ENCODE results near the gene ABLIM3. TPM values are rescaled to one million over a fixed set of nuclear protein-coding genes. Genes with fewer than 3 reads are reported as not detected.

ABLIM3 gene
- polyA plus RNA-seq, 4 donors = 0.94 to 1.4 (median 1.2) TPM

DNA sequence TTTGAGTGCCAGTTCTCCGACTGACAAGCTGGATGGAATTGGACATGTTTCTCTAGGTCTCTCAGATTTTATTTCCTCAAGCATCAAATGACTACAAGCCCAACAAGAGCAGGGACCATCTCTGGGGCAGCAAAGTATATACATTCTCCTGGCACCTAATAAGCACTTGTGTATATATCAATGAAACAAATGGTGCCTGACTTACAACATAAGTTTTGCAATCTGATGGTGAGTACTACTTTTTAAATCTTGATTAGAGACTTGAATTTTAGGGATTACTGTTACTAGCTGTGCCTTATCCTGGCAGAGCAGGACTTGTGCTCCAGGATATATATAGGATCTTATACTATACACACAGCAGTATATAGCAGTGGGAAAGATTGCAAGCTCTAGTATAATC, 8.8 kb upstream of the ABLIM3 start:
- no peak for DNase-seq (ENCODE audit: low read depth in 4 of 4, low spot score in 2 of 4)

DNA sequence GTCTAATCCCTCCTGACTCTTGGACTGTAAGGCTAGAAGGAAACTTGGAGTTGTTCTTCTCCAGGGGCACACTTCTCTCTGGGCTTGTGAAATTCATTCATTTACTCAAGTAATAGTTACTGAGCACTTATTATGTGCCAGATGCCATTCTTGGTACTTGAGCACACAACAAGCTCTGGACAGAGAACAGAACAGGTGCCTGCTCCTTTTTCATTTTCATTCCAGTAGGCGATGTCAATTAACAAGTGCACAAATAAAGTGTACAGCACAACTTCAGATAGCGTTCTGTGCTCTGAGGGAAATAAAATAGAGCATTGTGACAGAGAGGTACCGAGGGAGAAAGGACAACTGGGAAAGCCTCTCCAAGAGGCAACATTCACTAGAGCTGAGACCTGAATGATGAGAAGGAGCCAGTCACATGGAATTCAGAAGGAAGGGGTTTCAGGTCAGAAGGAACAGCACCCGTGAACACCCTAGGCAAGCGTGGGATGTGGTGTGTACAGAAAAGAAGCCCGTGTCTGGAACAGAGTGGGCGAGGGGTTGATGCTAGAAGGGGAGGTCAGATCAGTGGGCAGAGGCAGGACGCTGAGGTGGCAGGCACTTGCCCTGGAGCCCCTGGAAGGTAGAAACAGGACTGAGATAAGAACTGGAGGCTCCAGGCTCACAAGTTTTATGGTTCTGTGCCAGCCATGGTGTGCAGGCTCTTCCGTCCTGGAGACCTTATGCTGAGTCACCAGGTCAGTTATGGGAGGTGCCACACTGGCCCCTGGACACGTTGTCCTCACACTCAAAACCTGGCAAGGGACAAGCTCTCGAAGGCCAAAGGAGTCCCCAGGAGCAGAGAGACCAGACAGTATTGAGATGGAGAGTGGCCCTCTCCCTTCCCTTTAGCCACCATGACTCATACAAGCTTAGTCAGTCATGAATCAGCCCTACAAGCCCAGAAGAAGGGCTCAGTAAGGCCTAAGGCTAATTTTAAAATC, 7.2 kb upstream of the ABLIM3 start:
- DNase-seq (ENCODE audit: low read depth in 4 of 4, low spot score in 2 of 4) = no peak

DNA sequence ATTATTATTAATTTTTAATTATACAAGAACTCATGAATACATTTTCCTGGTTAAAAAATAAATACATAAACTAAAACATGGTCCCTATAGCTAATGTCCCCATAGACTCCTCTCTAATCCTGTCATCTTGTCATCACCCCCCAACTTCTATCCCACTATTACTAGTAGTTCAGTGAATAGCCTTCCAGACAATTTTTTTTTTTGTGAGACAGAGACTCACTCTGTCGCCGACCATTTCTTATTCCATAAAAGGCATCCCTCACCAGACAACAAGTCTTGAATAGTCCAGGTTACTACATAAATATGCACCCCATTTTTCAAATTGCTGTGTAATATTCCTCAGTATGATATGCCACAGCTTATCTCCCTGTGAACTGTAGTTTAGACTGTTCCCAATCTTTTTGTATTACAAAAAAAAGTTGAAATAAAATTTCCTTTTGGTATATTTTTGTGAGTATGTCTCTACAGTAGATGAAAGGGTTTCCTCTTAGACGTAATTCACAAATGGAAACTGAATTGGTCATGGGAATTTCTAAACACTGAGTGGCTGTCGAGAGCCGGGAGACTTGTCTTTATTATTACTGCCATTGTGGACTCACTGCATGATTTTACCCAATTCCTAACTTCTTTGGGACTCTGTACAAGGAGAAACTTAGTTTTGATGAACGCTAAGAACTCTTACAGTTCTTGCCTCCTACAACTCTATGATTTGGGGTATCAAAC, 6.4 kb upstream of the ABLIM3 start:
- DNase-seq (ENCODE audit: low read depth in 4 of 4, low spot score in 2 of 4) = no peak

DNA sequence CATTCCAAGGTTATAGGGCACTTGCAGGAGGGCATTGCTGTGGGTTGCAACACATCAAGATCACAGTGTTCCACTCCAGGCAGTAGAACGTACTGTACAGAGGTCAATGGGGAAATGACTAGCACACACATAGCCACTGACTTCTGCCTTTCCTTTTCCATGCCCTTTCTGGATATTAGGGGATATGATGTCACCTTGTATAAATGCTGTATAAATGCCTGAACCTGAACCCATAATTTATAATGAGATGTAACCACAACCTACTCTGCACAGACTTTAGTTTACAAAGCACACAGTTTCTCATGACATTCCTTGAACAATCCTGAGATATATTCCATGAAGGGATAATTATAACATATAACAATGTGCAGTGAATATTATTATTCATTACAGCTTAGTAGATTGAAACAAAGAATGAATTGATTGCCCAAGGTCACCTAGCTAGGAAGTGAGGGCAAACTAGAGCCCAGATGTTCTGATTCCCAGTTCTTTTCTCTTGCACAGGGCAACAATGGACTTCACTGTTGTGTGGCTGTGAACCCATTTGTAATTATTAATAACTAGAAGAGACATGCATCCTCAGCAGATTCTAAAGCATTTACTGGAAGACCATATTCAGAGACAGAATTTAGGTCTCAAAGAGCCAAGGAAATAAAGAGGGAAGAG, 5.6 kb upstream of the ABLIM3 start:
- no peak for DNase-seq (ENCODE audit: low read depth in 4 of 4, low spot score in 2 of 4)

DNA sequence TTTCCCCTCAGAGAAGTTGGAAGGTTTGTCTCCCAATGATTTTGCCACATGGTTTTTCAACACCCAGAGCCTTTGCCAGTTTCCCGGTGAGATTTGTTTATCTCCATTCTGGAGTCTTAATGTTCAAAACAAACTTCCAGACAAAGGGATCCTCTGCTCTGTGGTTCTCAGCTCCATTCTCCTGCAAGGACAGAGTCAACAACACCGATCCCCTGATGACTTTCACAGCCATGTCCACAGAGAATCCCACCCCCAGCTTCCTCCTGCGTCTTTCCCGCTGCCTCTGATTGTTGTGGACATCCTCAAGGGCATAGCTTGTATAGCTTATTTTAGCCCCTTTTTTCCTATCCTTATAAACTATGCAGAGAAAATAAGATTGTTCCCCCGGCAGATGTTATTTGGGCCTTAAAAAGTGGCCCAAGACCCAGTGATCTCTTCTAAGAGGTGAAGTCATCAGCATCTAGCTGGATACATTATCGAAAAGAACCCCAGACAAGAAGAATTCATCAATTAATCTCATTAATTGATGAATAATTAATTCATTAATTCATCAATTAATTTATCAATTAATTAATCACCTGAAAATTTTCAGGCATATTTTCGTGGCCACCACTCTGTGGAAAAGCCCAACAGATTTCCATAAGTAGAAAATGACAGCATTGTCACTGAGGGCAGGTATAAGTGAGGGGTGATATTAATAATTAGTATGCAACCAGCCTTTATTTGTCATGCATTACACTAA, 2.9 kb upstream of the ABLIM3 start:
- no peak for DNase-seq (ENCODE audit: low read depth in 4 of 4, low spot score in 2 of 4)

DNA sequence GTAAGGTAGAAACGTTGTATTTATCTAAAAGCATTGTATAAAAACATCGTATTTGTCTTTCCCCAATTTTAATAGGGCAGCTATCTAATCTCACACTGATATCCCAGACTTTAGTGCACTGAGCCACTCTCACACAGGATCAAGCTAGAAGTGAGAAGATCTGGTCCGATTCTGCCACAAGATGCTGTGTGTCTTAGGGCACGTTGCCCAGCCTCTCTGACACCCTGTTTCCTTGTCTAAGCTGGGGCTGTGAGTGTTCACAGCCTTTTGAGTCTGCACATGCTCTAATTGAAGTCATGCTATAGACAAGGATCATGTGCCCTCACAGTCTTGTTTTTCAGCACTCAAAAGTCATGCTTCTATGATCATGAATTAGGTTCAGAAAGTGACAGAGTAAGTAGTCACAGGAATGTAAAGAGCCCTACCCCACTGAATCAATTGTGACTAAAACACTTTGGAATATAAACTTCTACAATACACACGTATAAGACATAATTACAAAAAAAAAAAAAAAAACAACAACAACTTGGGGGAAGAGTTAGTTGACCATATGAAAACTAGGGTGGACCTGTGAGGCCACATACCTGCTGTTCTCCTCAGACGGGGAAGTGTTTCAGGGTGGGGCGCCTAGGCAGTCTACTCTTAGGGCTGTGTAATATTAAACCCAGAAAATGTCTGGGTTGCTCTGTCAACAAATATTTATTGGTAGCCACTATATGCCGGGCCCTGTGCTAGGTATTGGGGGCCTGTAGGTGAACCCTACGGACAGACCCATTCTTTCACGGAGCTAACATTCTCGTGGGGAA, 893 bp upstream of the ABLIM3 start:
- DNase-seq (ENCODE audit: low read depth in 4 of 4, low spot score in 2 of 4) = no peak

DNA sequence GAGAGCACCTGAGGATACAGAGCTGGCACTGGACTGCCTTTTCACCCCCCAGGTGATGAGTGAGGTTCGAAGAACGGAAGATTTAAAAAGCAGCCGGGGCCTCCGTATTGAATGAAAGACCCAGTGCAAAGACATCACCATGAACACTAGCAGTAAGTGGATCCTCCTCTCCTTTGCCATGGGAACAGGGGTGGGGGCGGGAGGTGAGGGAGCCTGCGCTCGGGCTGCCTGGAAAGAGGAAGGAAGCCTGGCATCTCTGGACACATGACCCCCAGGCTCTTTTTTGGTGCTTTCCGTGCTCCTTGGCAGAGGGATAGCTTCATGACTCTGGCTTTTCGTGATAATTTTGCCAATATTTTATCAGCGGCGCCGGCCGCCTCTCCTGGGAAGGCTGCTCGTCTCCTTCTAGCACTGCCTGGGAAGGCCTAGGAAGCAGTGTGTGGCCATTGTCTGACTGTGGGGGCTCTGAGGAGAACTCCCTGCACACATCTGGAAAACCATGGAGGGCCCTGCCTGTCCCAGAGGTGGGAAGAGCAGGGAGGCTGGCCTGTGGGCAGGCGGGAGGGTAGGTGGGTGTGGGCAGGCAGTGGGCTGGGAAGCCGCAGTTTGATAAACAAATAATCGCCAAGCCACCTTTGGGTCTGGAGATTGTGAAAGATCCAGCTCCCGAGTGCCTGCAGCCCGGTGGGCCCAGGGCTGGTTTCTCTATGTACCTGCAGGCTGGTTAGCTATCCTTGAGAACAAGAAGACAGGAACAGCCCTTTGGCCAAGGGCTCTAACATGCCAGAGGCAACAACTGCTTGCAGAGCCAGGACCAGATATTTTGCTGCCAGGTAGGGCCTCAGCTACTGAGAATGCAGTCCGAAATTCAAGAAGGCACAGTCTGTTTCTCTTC, 911 bp downstream of the ABLIM3 start:
- no peak for DNase-seq (ENCODE audit: low read depth in 4 of 4, low spot score in 2 of 4)

DNA sequence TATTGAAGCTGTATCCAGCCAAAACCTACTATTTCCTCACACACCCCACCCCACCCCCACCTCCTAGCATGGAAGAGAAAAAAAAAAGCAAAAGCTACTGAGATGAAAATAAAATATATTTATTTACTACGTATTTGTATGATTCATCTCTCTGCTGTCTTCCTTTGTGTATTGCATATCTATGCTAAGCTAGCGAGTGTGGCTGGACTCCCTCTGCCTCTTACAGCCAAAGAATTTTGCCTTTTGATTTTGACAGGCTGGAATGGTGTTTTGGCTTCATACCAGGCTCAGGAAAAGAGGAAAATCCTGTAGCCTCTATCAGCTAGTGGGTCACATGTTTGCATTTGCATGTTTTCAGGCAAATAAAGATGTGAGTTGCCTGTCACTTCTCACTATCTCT, 2.2 kb downstream of the ABLIM3 start:
- no peak for DNase-seq (ENCODE audit: low read depth in 4 of 4, low spot score in 2 of 4)

DNA sequence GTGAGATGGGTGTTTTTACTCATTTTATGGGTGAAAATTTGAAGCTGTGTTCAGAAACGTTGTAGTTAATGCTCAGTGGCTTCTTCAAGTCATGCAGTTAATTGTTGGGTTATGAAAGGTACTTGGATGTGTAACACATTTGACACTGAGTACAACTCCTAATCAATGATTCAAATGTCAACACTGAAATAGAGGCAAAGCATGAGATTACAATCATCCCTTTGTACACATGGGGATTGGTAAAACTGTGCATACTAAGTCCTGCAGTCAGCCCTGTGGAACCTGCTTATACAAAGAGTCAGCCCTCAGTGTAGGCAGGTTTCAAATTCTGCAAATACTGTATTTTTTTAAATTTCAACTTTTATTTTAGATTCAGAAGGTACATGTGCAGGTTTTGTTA, 3.3 kb downstream of the ABLIM3 start:
- no peak for DNase-seq (ENCODE audit: low read depth in 4 of 4, low spot score in 2 of 4)

DNA sequence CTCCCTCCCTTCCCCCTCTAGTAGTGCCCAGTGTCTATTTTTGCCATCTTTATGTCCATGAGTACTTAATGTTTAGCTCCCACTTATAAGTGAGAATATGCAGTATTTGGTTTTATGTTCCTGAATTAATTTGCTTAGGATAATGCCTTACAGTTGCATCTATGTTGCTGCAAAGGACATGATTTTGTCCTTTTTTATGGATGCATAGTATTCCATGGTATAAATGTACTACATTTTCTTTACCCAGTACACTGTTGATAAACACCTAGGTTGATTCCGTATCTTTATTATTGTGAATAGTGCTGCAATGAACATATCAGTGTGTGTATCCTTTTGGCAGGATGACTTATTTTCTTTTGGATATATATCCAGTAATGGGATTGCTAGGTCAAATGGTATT, 3.8 kb downstream of the ABLIM3 start:
- no peak for DNase-seq (ENCODE audit: low read depth in 4 of 4, low spot score in 2 of 4)

DNA sequence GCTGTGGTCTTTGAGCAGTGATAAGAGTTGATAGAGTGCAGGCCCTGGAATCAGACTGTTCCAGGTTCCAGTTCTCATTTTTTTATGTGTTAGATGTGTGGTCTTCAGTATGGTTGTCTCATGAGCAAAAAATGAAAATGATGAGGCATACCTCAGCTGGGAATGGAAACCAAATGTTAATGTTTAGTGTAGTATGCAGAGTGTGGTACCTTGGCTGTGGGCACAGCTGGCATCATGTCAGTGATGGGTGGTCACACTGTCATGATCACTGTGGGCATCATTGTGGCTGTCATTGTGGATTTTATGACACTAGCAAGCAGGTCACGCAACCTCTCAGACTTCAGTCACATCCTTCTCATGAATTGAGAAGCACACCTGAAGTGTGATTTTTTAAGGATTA, 6.4 kb downstream of the ABLIM3 start:
- DNase-seq (ENCODE audit: low read depth in 4 of 4, low spot score in 2 of 4) = no peak

DNA sequence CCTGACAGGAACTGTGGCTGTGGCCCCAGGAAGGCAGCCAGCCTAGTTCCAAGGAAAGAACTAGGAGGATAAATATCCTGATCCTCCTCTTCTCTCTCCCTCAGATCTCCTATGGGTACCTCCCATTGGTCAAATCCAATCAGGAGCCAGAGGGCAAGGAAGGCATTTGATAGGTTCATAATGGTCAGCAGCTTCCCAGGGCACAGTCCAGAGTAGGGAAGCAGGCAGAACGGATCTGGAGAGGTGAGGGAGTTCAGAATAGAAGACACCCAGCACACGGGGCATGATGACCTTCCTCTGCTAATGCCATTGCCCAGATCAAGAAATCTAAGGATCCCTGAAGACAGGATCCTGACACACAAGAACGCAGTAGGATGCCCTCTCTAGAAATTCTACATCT, 8.6 kb downstream of the ABLIM3 start:
- DNase-seq (ENCODE audit: low read depth in 4 of 4, low spot score in 2 of 4) = no peak

DNA sequence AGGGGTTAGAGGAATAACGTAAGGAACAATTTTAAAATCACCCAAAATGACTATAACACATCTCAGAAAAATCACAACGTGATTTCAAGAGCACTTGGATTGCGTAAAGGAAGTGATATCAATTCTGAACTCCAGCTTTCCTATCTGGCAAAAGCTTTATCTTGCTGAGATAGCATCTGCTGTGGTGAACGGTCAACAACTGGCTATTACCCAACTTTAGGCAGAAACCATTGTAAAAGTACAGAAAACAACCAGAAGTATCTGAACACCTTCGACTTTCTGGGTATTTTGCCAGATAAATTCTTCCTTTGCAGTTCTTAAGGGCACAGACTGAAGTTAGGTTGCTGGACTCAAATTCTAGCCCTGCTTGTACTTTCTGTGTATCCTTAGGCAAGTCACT, 9.2 kb downstream of the ABLIM3 start:
- DNase-seq (ENCODE audit: low read depth in 4 of 4, low spot score in 2 of 4) = no peak

DNA sequence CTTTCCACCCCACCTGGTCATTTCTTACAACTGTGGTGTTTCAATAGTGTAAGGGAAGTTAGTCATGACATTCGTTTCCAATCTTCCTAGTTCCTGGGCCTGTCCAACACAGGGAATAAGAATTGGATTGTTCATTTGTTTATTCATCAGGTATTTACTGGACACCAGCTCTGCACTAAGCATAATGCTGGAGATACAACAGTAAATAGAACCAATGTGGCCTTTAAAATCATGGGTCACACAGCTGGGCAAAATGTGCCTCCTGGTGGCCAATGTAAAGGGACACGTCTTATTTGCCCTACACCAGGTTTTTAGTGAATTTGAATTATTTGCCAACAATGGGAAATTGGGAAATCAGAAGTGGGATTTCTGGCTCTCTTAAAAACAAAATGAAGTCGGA, 10.4 kb downstream of the ABLIM3 start:
- DNase-seq (ENCODE audit: low read depth in 4 of 4, low spot score in 2 of 4) = no peak

DNA sequence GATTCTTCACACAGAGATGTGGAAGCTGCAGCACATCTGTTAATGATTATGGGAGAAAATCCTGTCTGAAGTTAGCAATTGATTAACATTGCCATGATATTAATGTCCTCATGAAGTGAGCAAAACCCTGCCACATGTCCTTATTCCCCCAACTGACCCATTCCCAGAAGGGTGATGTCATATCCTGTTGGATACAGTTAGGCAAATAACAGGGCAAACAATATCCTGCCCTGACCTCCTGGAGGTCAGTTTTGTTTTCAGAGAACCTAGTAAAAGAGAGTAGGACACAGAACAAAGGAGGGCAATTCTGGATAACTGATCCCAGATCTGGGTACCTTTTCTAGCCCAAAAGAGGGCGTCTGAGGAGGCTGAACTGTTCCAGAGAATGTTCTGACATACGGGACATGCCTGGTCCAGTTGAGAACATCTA, 11.0 kb downstream of the ABLIM3 start:
- DNase-seq (ENCODE audit: low read depth in 4 of 4, low spot score in 2 of 4) = no peak

DNA sequence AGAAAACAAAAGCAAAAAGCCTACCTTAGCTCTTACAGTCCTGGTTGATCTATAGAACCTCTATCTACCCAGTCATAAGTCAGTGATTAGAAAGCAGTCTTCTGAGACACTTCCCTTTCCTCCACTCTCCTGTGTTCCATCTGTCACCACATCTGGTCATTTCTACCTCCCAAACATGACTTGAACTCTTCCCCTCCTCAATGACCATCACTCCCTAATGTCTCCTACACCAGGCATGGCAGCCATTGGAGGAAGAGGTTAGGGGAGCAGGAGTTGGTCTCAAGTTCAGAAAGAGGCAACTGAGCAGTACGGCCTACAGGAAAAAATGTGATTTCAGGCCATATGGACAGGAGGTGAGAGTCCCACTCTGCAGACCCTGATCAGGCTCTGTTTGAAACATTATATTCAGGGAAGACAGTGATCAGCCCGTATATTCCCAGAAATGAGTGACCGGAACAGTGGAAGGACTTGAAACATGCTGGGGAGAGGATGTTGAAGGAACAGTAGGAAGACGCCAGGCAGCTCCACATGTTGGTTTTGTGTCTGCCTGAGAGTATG, 12.0 kb downstream of the ABLIM3 start:
- no peak for DNase-seq (ENCODE audit: low read depth in 4 of 4, low spot score in 2 of 4)

DNA sequence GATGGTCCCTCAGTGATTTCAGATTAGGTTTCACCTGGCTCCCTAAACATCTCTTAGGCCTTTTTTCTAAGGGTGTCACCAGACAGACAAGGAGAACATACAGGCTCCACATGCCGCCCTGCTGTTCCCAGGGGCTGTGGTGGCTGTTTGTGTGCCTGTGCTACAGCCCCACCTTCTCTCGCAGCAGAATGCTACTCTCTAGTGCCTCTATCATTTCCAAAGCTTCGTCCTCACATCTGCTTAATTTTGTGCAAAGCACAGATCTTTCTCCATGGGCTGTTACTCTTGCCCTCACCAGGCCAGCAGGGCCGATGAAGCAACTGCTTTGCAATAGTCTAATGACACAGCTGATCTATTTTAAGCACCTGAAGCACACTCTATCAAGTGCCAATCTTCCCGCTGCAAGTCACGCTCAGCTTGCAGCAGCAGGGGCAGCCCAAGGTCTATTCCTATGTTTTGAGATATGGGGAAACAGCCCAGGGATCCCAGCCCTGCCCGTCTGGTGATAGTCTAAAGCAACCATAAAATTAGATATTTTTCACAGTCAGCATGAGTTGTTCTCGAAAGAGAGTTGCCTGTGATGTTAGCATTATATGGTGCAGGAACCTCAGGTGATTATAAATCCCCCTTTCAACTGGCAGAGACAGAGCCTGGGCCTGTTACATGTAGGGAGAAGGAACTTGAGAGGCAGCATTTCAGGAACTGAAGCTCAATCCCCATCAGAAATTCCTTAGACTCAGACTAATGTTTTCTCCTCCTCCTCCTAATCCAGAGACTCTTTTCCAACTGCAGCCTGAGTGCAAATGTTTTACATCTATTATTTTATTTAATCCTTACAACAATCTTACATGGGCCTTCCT, 12.7 kb downstream of the ABLIM3 start:
- DNase-seq (ENCODE audit: low read depth in 4 of 4, low spot score in 2 of 4) = no peak

DNA sequence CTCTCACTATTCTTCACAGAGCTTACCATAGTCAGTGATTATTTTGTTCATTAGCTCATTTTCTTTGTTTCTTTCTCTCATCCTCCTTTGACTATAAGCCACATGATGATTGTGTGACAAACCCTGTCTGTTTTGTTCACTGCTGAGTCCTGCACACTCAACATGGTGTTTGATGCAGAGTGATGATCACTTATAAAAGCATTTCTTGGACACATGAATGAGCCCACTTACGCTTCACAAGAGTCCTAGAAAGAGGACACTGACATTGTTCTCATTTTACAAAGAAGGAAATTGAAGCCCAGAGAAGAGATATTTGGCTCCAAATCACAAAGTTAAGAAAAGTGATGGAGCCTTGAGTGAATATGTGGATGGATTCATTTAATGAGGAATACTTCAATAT, 13.4 kb downstream of the ABLIM3 start:
- DNase-seq (ENCODE audit: low read depth in 4 of 4, low spot score in 2 of 4) = no peak

Measured in left renal cortex interstitium (tissue), 4 donors.